Frontal cortex (tissue), 4 donors: ENCODE measurements around the gene ZNF541. TPM values are rescaled to one million over a fixed set of nuclear protein-coding genes. Genes with fewer than 3 reads are reported as not detected.

Experiments
- DNase-seq, 2 donors: peaks; one replicate each; pipeline ENCODE4 v3.0.0; 2012; ENCODE audit warnings: low spot score in 2 of 2
- FAIRE-seq: peaks from 2 replicates; lab custom pipeline; 2012; peaks lifted over from hg19 to GRCh38; lab: Jason Lieb, UNC
- small RNA-seq: library from RNA; depleted of rRNA; stranded (forward); fragments of <200 nt; gene quantifications from one replicate; pipeline ENCODE3, GENCODE V24; 2014
- total RNA-seq: library from RNA; depleted of rRNA; stranded (reverse); fragments of >200 nt; gene quantifications from one replicate; pipeline ENCODE4 v1.2.3, GENCODE V29; 2014
- donor health status: control.
- donor health status: control.
- donor health status: control.

The ZNF541 gene
- total RNA-seq, 1 donor from 2014 or later, result under 0.01 TPM

- FAIRE-seq (no peak), DNase-seq (no peak)
These were observed 25.7 kb downstream of the ZNF541 start for GRCh38 chr19:47547199-47547598.

- no peak for DNase-seq
- no peak for FAIRE-seq
These were observed 27.6 kb downstream of the ZNF541 start for GRCh38 chr19:47545061-47545948.

GRCh38 chr19:47544476-47544875 is 28.5 kb downstream of the ZNF541 start:
- FAIRE-seq (no peak), DNase-seq (no peak)

GRCh38 chr19:47544075-47544474 is 28.9 kb downstream of the ZNF541 start:
- DNase-seq (no peak), FAIRE-seq (no peak)

GRCh38 chr19:47542030-47542475 is 30.9 kb downstream of the ZNF541 start:
- no peak for DNase-seq
- FAIRE-seq, result no peak

- DNase-seq (no peak), FAIRE-seq (no peak)
These were observed 31.4 kb downstream of the ZNF541 start for GRCh38 chr19:47541518-47541917.

GRCh38 chr19:47540748-47541147 is 32.2 kb downstream of the ZNF541 start:
- DNase-seq, result no peak
- no peak for FAIRE-seq

GRCh38 chr19:47539747-47540311 is 33.1 kb downstream of the ZNF541 start:
- DNase-seq (no peak), FAIRE-seq (no peak)

- no peak for FAIRE-seq
- no peak for DNase-seq
These were observed 34.1 kb downstream of the ZNF541 start for GRCh38 chr19:47538812-47539211.

- FAIRE-seq (no peak), DNase-seq (no peak)
These were observed 35.5 kb downstream of the ZNF541 start for GRCh38 chr19:47537493-47537892.

- FAIRE-seq (no peak), DNase-seq (no peak)
These were observed 38.3 kb downstream of the ZNF541 start for GRCh38 chr19:47534628-47535027.

GRCh38 chr19:47531640-47532387 is 41.1 kb downstream of the ZNF541 start:
- FAIRE-seq (no peak), DNase-seq (no peak)

GRCh38 chr19:47529018-47529742 is 43.8 kb downstream of the ZNF541 start:
- FAIRE-seq, result no peak

GRCh38 chr19:47526798-47527197 is 46.1 kb downstream of the ZNF541 start:
- FAIRE-seq (no peak), DNase-seq (no peak)

More at GRCh38 chr19:47529018-47529742, 43.8 kb downstream of the ZNF541 start:
- DNase-seq, result no peak

- FAIRE-seq (no peak), DNase-seq (no peak)
These were observed 49.5 kb downstream of the ZNF541 start for GRCh38 chr19:47523473-47523872.

Small RNA genes within 50 kb of the gene (small RNA-seq; reads per million reads assigned to genes)
- not detected for gene RN7SL322P

Other genes with a start within 250 kb of the ZNF541 start
- gene C5AR2, start 241.0 kb downstream of the ZNF541 start, total RNA-seq, result under 0.01 TPM
- 10.2 TPM for gene DHX34, start 223.8 kb downstream of the ZNF541 start, total RNA-seq
- 104 TPM for gene MEIS3, start 153.6 kb downstream of the ZNF541 start, total RNA-seq
- 25.3 TPM for gene SLC8A2, start 101.3 kb downstream of the ZNF541 start, total RNA-seq
- gene KPTN, start 88.9 kb downstream of the ZNF541 start, total RNA-seq, result 7.3 TPM
- 43.2 TPM for gene NAPA, start 58.1 kb downstream of the ZNF541 start, total RNA-seq
- 4.1 TPM for gene BICRA, start 36.0 kb upstream of the ZNF541 start, total RNA-seq
- gene EHD2, start 140.3 kb upstream of the ZNF541 start, total RNA-seq, result 1.2 TPM
- gene NOP53, start 172.4 kb upstream of the ZNF541 start, total RNA-seq, result 88.0 TPM
- 296 TPM for gene SELENOW, start 205.6 kb upstream of the ZNF541 start, total RNA-seq
- gene TPRX1, start 231.4 kb upstream of the ZNF541 start, total RNA-seq, result not detected
- not detected for gene CRX, start 248.8 kb upstream of the ZNF541 start, total RNA-seq